Lower lobe of right lung (tissue), 2 donors: Measurements from ENCODE around the gene SSTR1. TPM values are rescaled to one million over a fixed set of nuclear protein-coding genes. Genes with fewer than 3 reads are reported as not detected.
A peak's percentile ranks its signal among the peaks of the same experiment; 100 is the strongest.
"Not testable (repeated sequence)": the region's sequence is repeated elsewhere in the genome, so short reads cannot be mapped to it uniquely, and the experiment has no call there.

ENCODE experiments used
- ATAC-seq, 2 donors: fragments of 200-7000 bp; cut with Tn5 transposase; one replicate each; pipeline ENCODE4 v1.9.1; 2020 to 2022; ENCODE audit warnings: mild to moderate bottlenecking in 2 of 2, moderate library complexity in 2 of 2
- DNase-seq: peaks from one replicate; pipeline ENCODE4 v3.0.0-alpha.2; 2020
- H3K27ac ChIP-seq: fragments of 200-600 bp; one replicate; pipeline ENCODE4 v1.8.0; 2022
- H3K27me3 ChIP-seq: fragments of 200-600 bp; one replicate; pipeline ENCODE4 v1.8.0; 2022; ENCODE audit warnings: low read depth
- H3K36me3 ChIP-seq: fragments of 200-600 bp; one replicate; pipeline ENCODE4 v1.8.0; 2022; ENCODE audit warnings: mild to moderate bottlenecking
- H3K4me1 ChIP-seq: fragments of 200-600 bp; one replicate; pipeline ENCODE4 v1.8.0; 2022
- H3K4me3 ChIP-seq: fragments of 200-600 bp; one replicate; pipeline ENCODE4 v1.8.0; 2022; ENCODE audit warnings: mild to moderate bottlenecking
- H3K9me3 ChIP-seq: fragments of 200-600 bp; one replicate; pipeline ENCODE4 v1.8.0; 2022
- intact Hi-C: fragments of 100-400 bp; cut with DNase I; formaldehyde crosslinking; loops from one replicate; pipeline ENCODE4 v1.11.0; 2022
- total RNA-seq: library from RNA; stranded (reverse); fragmentation: NEBNext Ultra II Directional; extraction: Animal tissue kit (Norgen Biotek cat#: 25700); gene quantifications from one replicate; pipeline ENCODE4 v1.2.1, GENCODE V29; 2021
- TF ChIP-seq, protein P1 (sequence below): fragments of 200-600 bp; IDR thresholded peaks from one replicate; pipeline ENCODE4 v1.8.0; 2022; ENCODE audit warnings: antibody characterized with exemption, mild to moderate bottlenecking
- donor health status: DM: no; HTN: yes; CAD: no; lungs with severe emphysema.

Gene SSTR1
- total RNA-seq, 1 donor from 2014 or later, result 8.7 TPM

DNA sequence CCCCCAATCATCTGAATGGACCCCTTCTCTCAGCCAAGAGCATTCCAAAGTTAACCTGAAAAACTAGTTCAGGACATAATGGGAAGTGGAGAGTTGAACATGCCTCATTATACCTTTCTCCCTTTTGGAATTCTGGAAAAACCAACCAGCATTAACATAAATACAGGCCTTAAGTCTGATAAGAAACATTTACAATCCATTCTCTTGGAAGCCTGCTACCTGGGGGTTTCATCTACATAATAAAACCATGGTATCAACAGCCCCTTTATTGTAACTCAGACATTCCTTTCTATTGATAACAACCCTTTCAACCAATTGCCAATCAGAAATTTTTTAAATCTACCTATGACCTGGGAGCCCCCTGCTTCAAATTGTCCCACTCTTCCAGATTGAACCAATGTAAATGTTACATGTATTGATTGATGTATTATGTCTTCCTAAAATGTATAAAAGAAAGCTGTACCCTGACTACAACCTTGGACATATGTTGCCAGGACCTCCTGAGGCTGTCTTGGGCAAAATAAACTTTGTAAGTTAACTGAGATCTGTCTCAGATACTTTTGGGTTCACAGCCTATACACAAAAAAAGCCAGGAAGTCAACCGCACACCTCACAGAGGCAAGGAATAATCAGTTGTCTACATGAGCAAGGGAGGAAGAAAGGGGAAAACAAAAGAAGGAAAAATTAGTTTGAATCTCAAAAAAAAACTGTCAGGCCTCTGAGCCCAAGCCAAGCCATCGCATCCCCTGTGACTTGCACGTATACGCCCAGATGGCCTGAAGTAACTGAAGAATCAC is 17.6 kb upstream of the SSTR1 start:
- Histone ChIP-seq H3K4me1 (no peaks in the 10 kb centered on the region), H3K4me3 (no peak overlapping the region), H3K36me3 (no peaks in the 10 kb centered on the region), H3K27me3 (no peaks in the 10 kb centered on the region), H3K9me3 (no peaks in the 10 kb centered on the region), H3K27ac (no peak overlapping the region)
- DNase-seq (no peak), ATAC-seq (no peak)
- TF ChIP-seq, protein P1, sequence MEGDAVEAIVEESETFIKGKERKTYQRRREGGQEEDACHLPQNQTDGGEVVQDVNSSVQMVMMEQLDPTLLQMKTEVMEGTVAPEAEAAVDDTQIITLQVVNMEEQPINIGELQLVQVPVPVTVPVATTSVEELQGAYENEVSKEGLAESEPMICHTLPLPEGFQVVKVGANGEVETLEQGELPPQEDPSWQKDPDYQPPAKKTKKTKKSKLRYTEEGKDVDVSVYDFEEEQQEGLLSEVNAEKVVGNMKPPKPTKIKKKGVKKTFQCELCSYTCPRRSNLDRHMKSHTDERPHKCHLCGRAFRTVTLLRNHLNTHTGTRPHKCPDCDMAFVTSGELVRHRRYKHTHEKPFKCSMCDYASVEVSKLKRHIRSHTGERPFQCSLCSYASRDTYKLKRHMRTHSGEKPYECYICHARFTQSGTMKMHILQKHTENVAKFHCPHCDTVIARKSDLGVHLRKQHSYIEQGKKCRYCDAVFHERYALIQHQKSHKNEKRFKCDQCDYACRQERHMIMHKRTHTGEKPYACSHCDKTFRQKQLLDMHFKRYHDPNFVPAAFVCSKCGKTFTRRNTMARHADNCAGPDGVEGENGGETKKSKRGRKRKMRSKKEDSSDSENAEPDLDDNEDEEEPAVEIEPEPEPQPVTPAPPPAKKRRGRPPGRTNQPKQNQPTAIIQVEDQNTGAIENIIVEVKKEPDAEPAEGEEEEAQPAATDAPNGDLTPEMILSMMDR, result no peak
- intact Hi-C loops, result no loop called here

DNA sequence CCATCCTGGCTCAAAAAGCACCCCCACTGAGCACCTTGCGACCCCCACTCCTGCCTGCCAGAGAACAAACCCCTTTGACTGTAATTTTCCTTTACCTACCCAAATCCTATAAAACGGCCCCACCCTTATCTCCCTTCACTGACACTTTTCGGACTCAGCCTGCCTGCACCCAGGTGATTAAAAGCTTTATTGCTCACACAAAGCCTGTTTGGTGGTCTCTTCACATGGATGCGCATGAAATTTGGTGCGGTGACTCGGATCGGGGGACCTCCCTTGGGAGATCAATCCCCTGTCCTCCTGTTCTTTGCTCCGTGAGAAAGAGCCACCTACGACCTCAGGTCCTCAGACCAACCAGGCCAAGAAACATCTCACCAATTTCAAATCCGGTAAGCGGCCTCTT is 16.9 kb upstream of the SSTR1 start:
- DNase-seq, H3K4me3 ChIP-seq, H3K4me1 ChIP-seq, ATAC-seq, H3K9me3 ChIP-seq, intact Hi-C loops, H3K36me3 ChIP-seq, H3K27me3 ChIP-seq, H3K27ac ChIP-seq: not testable (repeated sequence)

GRCh38 chr14:38191491-38191890 is 16.2 kb upstream of the SSTR1 start:
- H3K36me3 ChIP-seq, ATAC-seq, H3K4me3 ChIP-seq, H3K27ac ChIP-seq, intact Hi-C loops, DNase-seq, H3K27me3 ChIP-seq, H3K9me3 ChIP-seq, H3K4me1 ChIP-seq: not testable (repeated sequence)

DNA sequence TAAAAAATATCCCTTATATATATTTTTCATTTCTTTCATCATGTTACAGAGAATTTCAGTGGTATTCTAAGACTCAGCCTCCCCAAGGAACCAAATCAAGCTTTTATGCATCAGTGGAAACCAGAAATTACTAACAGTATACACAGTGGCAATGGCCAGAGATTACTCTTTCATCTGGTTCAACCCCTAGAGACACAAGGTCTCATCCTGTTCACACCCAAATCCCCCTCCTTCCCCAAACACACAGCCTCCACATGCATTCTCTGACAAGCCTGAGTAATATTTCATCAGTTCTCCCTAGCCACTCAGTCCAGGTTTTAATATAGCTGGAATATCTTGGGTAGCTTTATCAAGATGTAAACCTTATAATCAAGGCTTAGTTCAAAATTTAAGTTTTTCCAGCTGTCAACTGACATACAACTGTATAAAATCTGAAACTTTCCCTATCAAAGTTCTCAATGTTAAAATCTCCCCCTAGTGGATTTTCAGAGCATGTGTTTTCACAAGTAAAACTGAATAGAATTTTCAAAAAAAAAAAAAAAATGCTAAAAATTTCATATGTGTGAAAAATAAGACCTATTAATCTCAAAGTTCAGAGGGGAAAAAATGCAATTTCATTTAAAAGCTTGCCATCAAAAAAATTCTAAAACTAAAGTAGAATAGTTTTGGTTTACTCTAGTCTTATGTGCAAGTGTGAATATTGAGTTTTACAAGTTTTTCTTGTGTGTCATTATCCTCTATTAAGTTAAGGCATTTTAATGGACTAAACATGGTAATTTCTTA is 10.5 kb upstream of the SSTR1 start:
- TF ChIP-seq, protein P1, result peak; percentile 50
- Histone ChIP-seq H3K36me3 (no peaks in the 10 kb centered on the region), H3K4me3 (no peak overlapping the region), H3K4me1 (no peaks in the 10 kb centered on the region), H3K27ac (no peak overlapping the region), H3K9me3 (no peaks in the 10 kb centered on the region), H3K27me3 (no peaks in the 10 kb centered on the region)
- intact Hi-C loops, result no loop called here
- no peak for ATAC-seq
- no peak for DNase-seq

DNA sequence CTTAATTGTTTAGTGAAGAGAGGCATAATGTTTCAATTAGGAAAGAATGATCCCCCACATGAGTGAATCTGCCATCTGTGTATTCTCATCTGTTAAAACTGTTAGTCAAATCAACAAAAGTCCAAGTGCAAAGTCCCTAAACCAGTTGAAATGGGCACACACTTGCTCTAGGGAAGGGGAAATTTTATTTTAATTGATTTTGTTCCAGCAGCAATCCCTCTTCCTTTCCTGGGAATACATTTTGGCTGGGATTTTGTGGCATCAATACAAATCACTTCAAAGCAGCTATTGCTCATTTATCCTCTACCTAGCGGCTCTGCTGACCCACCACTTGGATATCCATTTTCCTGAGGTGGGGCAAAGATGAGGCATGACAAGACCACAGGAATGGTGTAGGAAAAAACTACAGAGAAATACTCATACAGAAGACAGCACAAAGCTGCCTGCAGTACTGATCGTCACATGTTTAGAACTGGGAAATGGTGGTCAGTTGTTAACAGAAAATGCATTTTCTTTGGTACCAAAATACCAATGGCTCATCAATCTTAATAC is 9.8 kb upstream of the SSTR1 start:
- no peaks in the 10 kb centered on the region for H3K36me3 ChIP-seq
- DNase-seq, result no peak
- intact Hi-C loops, result no loop called here
- no peaks in the 10 kb centered on the region for H3K27me3 ChIP-seq
- ATAC-seq, result no peak
- no peak overlapping the region for H3K4me3 ChIP-seq
- TF ChIP-seq, protein P1, result no peak
- H3K4me1 ChIP-seq, result no peaks in the 10 kb centered on the region
- no peaks in the 10 kb centered on the region for H3K9me3 ChIP-seq
- H3K27ac ChIP-seq, result no peak overlapping the region

DNA sequence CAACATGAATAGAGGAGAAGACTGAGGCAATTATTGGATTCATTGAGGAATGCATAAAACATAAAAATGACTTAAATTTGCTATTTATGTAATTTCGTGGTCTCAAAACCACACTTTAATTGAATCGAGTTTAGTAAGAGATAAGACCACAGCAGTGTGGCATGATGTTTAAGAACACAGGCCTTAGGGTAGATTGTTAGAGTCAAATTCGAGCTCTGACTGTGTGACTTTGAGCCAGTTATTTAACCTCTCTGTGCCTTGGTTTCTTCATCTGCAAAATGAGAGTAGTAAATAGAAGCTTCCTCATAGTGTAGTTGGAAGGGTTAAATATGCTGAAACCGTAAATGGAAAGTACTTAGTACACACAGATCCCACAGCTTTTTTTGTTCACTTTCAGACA is 9.3 kb upstream of the SSTR1 start:
- Histone ChIP-seq H3K4me1 (no peaks in the 10 kb centered on the region), H3K27ac (no peak overlapping the region), H3K9me3 (no peaks in the 10 kb centered on the region), H3K4me3 (no peak overlapping the region), H3K36me3 (no peaks in the 10 kb centered on the region), H3K27me3 (no peaks in the 10 kb centered on the region)
- no peak for DNase-seq
- TF ChIP-seq, protein P1, result no peak
- intact Hi-C loops, result no loop called here
- no peak for ATAC-seq
